H1 (cell line): Measurements from ENCODE around the gene DENND1A. TPM values are rescaled to one million over a fixed set of nuclear protein-coding genes. Genes with fewer than 3 reads are reported as not detected.

ENCODE experiments used
- MAX ChIP-seq: IDR thresholded peaks from 2 replicates; pipeline ENCODE4 v1.6.1; 2012; ENCODE audit warnings: inconsistent platforms
- polyA plus RNA-seq, 7 experiments: library from polyadenylated mRNA; depleted of rRNA in 3 of 7; stranded (reverse) in 5 of 7; unstranded in 2 of 7; fragments of >200 nt in 5 of 7; fragments of 200-250 nt in 2 of 7; gene quantifications; 1 replicate in 5 of 7; 2 replicates in 1 of 7; 4 replicates in 1 of 7; pipeline versions ENCODE4 v1.2.1 to v1.2.3, GENCODE V29; 2011 to 2013; ENCODE audit warnings: missing spikeins in 2 of 7, mixed read lengths in 2 of 7
- total RNA-seq: library from RNA; stranded (reverse); fragmentation: NEBNext Ultra II Directional; extraction: Animal tissue kit (Norgen Biotek cat#: 25700); gene quantifications from 2 replicates; pipeline ENCODE4 v1.2.1, GENCODE V29; 2021
- TF ChIP-seq, protein P1 (sequence below): fragments of 300-600 bp; sonication (generic); IDR thresholded peaks from 2 replicates; pipeline ENCODE4 v1.7.1; 2012; ENCODE audit warnings: low read length, moderate library complexity, mild to moderate bottlenecking, inconsistent platforms; ENCODE audit not compliant: insufficient replicate concordance

Gene DENND1A
- total and polyA plus RNA-seq, 2 of the 8 experiments (the other 6 are each of a cell fraction or from before 2014, with no cell fraction given): 24.1 to 26.4 TPM

DNA sequence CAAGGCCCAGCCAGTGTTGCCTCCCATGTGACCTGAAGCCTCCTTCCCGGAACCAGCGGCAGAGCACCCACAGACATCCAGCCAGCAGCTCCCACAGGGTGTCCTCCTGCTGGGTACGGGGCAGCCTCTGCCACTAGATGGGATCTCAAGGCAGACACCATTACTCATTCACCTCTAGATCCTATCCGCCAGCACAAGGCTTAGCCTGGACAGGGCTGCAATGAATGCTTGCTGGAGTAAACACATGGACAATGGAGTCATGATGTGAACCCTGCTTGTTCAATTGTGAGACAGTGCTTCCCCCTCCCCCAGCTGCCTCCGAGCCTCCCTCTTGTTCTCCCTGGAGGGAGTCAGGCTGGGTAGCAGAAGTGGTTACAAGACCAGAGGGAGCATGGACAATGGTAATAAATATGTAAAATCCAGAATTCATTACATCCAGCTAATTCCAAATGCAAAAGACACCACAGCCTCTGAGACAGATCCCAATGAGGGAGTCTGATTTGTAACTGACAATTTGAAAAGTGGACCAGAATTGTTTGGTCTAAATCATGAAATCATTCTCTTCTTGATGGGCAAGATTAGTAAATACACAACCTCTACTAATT lies 441.9 kb downstream of the DENND1A start (continued):
- TF ChIP-seq, protein P1, sequence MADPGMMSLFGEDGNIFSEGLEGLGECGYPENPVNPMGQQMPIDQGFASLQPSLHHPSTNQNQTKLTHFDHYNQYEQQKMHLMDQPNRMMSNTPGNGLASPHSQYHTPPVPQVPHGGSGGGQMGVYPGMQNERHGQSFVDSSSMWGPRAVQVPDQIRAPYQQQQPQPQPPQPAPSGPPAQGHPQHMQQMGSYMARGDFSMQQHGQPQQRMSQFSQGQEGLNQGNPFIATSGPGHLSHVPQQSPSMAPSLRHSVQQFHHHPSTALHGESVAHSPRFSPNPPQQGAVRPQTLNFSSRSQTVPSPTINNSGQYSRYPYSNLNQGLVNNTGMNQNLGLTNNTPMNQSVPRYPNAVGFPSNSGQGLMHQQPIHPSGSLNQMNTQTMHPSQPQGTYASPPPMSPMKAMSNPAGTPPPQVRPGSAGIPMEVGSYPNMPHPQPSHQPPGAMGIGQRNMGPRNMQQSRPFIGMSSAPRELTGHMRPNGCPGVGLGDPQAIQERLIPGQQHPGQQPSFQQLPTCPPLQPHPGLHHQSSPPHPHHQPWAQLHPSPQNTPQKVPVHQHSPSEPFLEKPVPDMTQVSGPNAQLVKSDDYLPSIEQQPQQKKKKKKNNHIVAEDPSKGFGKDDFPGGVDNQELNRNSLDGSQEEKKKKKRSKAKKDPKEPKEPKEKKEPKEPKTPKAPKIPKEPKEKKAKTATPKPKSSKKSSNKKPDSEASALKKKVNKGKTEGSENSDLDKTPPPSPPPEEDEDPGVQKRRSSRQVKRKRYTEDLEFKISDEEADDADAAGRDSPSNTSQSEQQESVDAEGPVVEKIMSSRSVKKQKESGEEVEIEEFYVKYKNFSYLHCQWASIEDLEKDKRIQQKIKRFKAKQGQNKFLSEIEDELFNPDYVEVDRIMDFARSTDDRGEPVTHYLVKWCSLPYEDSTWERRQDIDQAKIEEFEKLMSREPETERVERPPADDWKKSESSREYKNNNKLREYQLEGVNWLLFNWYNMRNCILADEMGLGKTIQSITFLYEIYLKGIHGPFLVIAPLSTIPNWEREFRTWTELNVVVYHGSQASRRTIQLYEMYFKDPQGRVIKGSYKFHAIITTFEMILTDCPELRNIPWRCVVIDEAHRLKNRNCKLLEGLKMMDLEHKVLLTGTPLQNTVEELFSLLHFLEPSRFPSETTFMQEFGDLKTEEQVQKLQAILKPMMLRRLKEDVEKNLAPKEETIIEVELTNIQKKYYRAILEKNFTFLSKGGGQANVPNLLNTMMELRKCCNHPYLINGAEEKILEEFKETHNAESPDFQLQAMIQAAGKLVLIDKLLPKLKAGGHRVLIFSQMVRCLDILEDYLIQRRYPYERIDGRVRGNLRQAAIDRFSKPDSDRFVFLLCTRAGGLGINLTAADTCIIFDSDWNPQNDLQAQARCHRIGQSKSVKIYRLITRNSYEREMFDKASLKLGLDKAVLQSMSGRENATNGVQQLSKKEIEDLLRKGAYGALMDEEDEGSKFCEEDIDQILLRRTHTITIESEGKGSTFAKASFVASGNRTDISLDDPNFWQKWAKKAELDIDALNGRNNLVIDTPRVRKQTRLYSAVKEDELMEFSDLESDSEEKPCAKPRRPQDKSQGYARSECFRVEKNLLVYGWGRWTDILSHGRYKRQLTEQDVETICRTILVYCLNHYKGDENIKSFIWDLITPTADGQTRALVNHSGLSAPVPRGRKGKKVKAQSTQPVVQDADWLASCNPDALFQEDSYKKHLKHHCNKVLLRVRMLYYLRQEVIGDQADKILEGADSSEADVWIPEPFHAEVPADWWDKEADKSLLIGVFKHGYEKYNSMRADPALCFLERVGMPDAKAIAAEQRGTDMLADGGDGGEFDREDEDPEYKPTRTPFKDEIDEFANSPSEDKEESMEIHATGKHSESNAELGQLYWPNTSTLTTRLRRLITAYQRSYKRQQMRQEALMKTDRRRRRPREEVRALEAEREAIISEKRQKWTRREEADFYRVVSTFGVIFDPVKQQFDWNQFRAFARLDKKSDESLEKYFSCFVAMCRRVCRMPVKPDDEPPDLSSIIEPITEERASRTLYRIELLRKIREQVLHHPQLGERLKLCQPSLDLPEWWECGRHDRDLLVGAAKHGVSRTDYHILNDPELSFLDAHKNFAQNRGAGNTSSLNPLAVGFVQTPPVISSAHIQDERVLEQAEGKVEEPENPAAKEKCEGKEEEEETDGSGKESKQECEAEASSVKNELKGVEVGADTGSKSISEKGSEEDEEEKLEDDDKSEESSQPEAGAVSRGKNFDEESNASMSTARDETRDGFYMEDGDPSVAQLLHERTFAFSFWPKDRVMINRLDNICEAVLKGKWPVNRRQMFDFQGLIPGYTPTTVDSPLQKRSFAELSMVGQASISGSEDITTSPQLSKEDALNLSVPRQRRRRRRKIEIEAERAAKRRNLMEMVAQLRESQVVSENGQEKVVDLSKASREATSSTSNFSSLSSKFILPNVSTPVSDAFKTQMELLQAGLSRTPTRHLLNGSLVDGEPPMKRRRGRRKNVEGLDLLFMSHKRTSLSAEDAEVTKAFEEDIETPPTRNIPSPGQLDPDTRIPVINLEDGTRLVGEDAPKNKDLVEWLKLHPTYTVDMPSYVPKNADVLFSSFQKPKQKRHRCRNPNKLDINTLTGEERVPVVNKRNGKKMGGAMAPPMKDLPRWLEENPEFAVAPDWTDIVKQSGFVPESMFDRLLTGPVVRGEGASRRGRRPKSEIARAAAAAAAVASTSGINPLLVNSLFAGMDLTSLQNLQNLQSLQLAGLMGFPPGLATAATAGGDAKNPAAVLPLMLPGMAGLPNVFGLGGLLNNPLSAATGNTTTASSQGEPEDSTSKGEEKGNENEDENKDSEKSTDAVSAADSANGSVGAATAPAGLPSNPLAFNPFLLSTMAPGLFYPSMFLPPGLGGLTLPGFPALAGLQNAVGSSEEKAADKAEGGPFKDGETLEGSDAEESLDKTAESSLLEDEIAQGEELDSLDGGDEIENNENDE: no peak
- no peak for TF ChIP-seq MAX
